ENCODE data around the gene XRCC5.

DNA sequence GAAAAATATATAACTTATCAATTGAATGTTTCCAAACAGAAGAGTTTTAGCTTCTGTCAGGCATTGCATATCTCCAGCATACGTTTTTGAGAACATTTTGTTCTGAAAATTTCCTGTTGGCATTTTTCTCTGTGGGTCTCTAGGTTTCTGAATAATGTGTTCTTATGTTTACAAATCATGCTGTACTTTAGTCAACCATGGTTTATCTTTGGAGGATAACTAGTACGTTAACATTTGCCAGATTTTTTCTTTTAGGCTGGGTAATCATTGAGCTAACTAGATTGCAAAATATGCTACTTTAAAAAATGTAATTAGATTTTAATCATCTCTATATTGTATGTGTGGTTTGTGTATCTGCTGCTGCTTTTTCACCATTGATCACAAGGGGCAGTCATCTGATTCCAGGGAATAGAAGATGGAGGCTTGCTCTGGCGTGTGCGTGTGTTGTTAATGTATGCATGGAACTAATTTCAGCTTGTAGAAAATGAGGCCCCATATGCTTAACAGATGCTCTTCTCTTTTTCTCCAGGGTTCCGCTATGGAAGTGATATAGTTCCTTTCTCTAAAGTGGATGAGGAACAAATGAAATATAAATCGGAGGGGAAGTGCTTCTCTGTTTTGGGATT, 21.3 kb downstream of the XRCC5 start:
- TF ChIP-seq, protein P1, sequence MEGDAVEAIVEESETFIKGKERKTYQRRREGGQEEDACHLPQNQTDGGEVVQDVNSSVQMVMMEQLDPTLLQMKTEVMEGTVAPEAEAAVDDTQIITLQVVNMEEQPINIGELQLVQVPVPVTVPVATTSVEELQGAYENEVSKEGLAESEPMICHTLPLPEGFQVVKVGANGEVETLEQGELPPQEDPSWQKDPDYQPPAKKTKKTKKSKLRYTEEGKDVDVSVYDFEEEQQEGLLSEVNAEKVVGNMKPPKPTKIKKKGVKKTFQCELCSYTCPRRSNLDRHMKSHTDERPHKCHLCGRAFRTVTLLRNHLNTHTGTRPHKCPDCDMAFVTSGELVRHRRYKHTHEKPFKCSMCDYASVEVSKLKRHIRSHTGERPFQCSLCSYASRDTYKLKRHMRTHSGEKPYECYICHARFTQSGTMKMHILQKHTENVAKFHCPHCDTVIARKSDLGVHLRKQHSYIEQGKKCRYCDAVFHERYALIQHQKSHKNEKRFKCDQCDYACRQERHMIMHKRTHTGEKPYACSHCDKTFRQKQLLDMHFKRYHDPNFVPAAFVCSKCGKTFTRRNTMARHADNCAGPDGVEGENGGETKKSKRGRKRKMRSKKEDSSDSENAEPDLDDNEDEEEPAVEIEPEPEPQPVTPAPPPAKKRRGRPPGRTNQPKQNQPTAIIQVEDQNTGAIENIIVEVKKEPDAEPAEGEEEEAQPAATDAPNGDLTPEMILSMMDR (IDR thresholded peaks at IDR 0.05): no peak
- TF ChIP-seq EZH2 (IDR thresholded peaks at IDR 0.05; ENCODE audit: borderline replicate concordance, insufficient read depth, low read depth, low read length, poor library complexity, severe bottlenecking): no peak
